HCT116 (cell line): ENCODE results near the gene TOMM40L. TPM values are rescaled to one million over a fixed set of nuclear protein-coding genes. Genes with fewer than 3 reads are reported as not detected.

Experiments
- ATAC-seq: fragments of 200-7000 bp; cut with Tn5 transposase; 2 replicates; pipeline ENCODE4 v1.9.1; 2020; ENCODE audit warnings: mild to moderate bottlenecking, moderate library complexity
- BruUV-seq: library from RNA; stranded (reverse); fragments of 400-500 nt; replicated peaks from 2 replicates; lab custom pipeline; 2021; lab: Mats Ljungman, UMichigan
- CTCF ChIA-PET: fragments of 300-600 bp; sonication (Branson Sonifier 250); formaldehyde crosslinking; loops from one replicate; lab custom pipeline; 2021; ENCODE audit warnings: antibody characterized with exemption; lab: Charles Lee
- POLR2A ChIA-PET: fragments of 300-600, 350-600 bp; sonication (Branson Sonifier 250); formaldehyde crosslinking; loops from one replicate; lab custom pipeline; 2021; ENCODE audit warnings: antibody characterized with exemption; lab: Charles Lee
- RAD21 ChIA-PET, 2 experiments: fragments of 300-600 bp; sonication (Branson Sonifier 250); formaldehyde crosslinking; loops; one replicate each; lab custom pipeline; 2023; ENCODE audit warnings: low total read pairs in 2 of 2; ENCODE audit not compliant: uncharacterized antibody in 2 of 2, unreplicated experiment in 2 of 2, low non-redundant PET in 1 of 2; lab: Charles Lee
- DNase-seq: peaks from one replicate; pipeline ENCODE4 v3.0.0-alpha.2; 2010; ENCODE audit warnings: low read depth, low spot score
- H2AFZ ChIP-seq: fragments of 200-600 bp; shearing (Covaris generic), sonication (generic); 2 replicates; pipeline ENCODE4 v1.6.1; 2017; ENCODE audit warnings: low read depth, mixed run types, mixed read lengths, antibody characterized with exemption, low read length; ENCODE audit not compliant: poor library complexity, severe bottlenecking
- H3K27ac ChIP-seq: 2 replicates; pipeline ENCODE4 v1.5.1; 2012; ENCODE audit warnings: low read depth, low read length
- H3K27me3 ChIP-seq: fragments of 200-600 bp; sonication (generic); 2 replicates; pipeline ENCODE4 v1.6.1; 2016; ENCODE audit warnings: mixed run types, low read length, mixed read lengths; ENCODE audit not compliant: insufficient read depth
- H3K36me3 ChIP-seq, 2 experiments: fragments of 200-500 bp in 1 of 2; fragments of 200-600 bp in 1 of 2; sonication (Bioruptor generic) in 1 of 2; sonication (generic) in 1 of 2; 2 replicates each; pipeline versions ENCODE4 v1.5.1 to v1.6.1; 2014 to 2016; ENCODE audit warnings: low read length in 2 of 2, inconsistent platforms in 1 of 2, mixed read lengths in 1 of 2, mixed run types in 1 of 2; ENCODE audit not compliant: insufficient read depth in 2 of 2, control insufficient read depth in 1 of 2
- H3K4me1 ChIP-seq, 2 experiments: fragments of 200-600 bp in 1 of 2; sonication (generic) in 1 of 2; 2 replicates each; pipeline versions ENCODE4 v1.5.1 to v1.6.1; 2012 to 2017; ENCODE audit warnings: low read length in 2 of 2, inconsistent platforms in 1 of 2, mild to moderate bottlenecking in 1 of 2, mixed read lengths in 1 of 2, mixed run types in 1 of 2, moderate library complexity in 1 of 2; ENCODE audit not compliant: insufficient read depth in 2 of 2, control insufficient read depth in 1 of 2
- H3K4me2 ChIP-seq: fragments of 200-600 bp; sonication (generic); 2 replicates; pipeline ENCODE4 v1.6.1; 2017; ENCODE audit warnings: mixed run types, low read length, mixed read lengths
- H3K4me3 ChIP-seq, 2 experiments: fragments of 200-600 bp in 1 of 2; sonication (generic) in 1 of 2; replicated peaks in 1 of 2; 2 replicates each; pipeline ENCODE4 v1.5.1; 2011 to 2016; ENCODE audit warnings: low read length in 2 of 2, control low read depth in 1 of 2, low read depth in 1 of 2, mild to moderate bottlenecking in 1 of 2, mixed read lengths in 1 of 2, mixed run types in 1 of 2
- H3K79me2 ChIP-seq: fragments of 200-600 bp; sonication (generic); 2 replicates; pipeline ENCODE4 v1.6.1; 2017; ENCODE audit warnings: mild to moderate bottlenecking, mixed run types, low read length, moderate library complexity, mixed read lengths; ENCODE audit not compliant: insufficient read depth
- H3K9ac ChIP-seq: fragments of 200-600 bp; sonication (generic); 2 replicates; pipeline ENCODE4 v1.6.1; 2016; ENCODE audit warnings: low read length, mixed read lengths
- H3K9me2 ChIP-seq: fragments of 200-600 bp; sonication (generic), shearing (Covaris generic); 2 replicates; pipeline ENCODE4 v1.6.1; 2017; ENCODE audit warnings: mixed run types, mild to moderate bottlenecking, moderate library complexity; ENCODE audit not compliant: insufficient read depth
- H3K9me3 ChIP-seq, 2 experiments: fragments of 200-500 bp in 1 of 2; fragments of 200-600 bp in 1 of 2; sonication (Bioruptor generic) in 1 of 2; sonication (generic) in 1 of 2; 2 replicates each; pipeline ENCODE4 v1.6.1; 2014 to 2017; ENCODE audit warnings: low read length in 2 of 2, mixed read lengths in 2 of 2, inconsistent platforms in 1 of 2, low read depth in 1 of 2, mild to moderate bottlenecking in 1 of 2, mixed run types in 1 of 2, moderate library complexity in 1 of 2; ENCODE audit not compliant: control insufficient read depth in 1 of 2, insufficient read depth in 1 of 2
- H4K20me1 ChIP-seq: fragments of 200-600 bp; sonication (generic), shearing (Covaris generic); 2 replicates; pipeline ENCODE4 v1.6.1; 2017; ENCODE audit warnings: mixed run types, mild to moderate bottlenecking, moderate library complexity; ENCODE audit not compliant: insufficient read depth
- CBX3 ChIP-seq: IDR thresholded peaks from 2 replicates; pipeline ENCODE4 v1.6.1; 2012; ENCODE audit warnings: low read depth
- CEBPB ChIP-seq: IDR thresholded peaks from 2 replicates; pipeline ENCODE4 v1.6.1; 2012; ENCODE audit warnings: low read depth
- EGR1 ChIP-seq: IDR thresholded peaks from 2 replicates; pipeline ENCODE4 v1.6.1; 2012; ENCODE audit warnings: low read depth
- ELF1 ChIP-seq: IDR thresholded peaks from 2 replicates; pipeline ENCODE4 v1.6.1; 2012; ENCODE audit warnings: low read depth, borderline replicate concordance
- EZH2 ChIP-seq: fragments of 200-600 bp; sonication (generic); IDR thresholded peaks from 2 replicates; pipeline ENCODE4 v1.6.1; 2017; ENCODE audit warnings: antibody characterized with exemption, mixed run types
- EZH2phosphoT487 ChIP-seq: fragments of 200-600 bp; IDR thresholded peaks from 2 replicates; pipeline ENCODE4 v1.6.1; 2018; ENCODE audit warnings: antibody characterized with exemption, borderline replicate concordance
- POLR2AphosphoS5 ChIP-seq: IDR thresholded peaks from 2 replicates; pipeline ENCODE4 v1.6.1; 2011; ENCODE audit warnings: mild to moderate bottlenecking, low read depth, low read length, moderate library complexity
- RAD21 ChIP-seq: IDR thresholded peaks from 2 replicates; pipeline ENCODE4 v1.6.1; 2012; ENCODE audit warnings: low read depth, mild to moderate bottlenecking
- SIN3A ChIP-seq: IDR thresholded peaks from 2 replicates; pipeline ENCODE4 v1.6.1; 2012; ENCODE audit warnings: low read depth
- ZBTB33 ChIP-seq: IDR thresholded peaks from 2 replicates; pipeline ENCODE4 v1.6.1; 2011; ENCODE audit warnings: mild to moderate bottlenecking, low read length, moderate library complexity; ENCODE audit not compliant: insufficient replicate concordance; ENCODE audit errors: extremely low read depth
- ZNF274 ChIP-seq: fragments of 200-500 bp; sonication (Bioruptor generic); IDR thresholded peaks from 2 replicates; pipeline ENCODE4 v1.6.1; 2014; ENCODE audit warnings: mild to moderate bottlenecking, low read depth, low read length, inconsistent platforms
- intact Hi-C: fragments of 100-400 bp; cut with micrococcal nuclease; formaldehyde crosslinking; loops from 2 replicates; pipeline ENCODE4 v1.10.0; 2022
- total RNA-seq: library from RNA; stranded (reverse); gene quantifications from one replicate; pipeline ENCODE4 v1.2.1, GENCODE V29; 2021; ENCODE audit not compliant: unreplicated experiment
- TF ChIP-seq, protein P1 (sequence below): IDR thresholded peaks from 2 replicates; pipeline ENCODE4 v1.6.1; 2012

Gene TOMM40L
- total RNA-seq, 1 experiment from 2014 or later, result 9.8 TPM

DNA sequence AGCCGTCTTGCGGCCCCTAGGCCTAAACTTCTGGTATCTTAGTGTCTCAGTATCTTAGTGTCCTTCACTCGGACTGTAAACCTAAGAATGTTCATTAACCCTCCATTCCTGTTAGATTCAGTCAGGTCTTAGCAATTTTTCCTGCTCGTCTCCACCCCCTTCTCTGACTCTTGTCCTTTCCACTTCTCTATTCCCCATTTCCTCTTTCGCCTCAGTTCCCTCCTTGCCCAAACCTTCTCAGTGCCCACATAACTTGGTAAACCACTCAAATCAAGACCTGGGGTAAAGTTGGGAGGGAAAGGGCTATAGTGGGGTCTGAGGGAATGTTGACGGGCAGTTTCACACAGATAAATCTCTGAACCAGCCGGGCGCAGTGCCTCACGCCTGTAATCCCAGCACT is 11.5 kb upstream of the TOMM40L start (continued):
- no peak for TF ChIP-seq SIN3A

DNA sequence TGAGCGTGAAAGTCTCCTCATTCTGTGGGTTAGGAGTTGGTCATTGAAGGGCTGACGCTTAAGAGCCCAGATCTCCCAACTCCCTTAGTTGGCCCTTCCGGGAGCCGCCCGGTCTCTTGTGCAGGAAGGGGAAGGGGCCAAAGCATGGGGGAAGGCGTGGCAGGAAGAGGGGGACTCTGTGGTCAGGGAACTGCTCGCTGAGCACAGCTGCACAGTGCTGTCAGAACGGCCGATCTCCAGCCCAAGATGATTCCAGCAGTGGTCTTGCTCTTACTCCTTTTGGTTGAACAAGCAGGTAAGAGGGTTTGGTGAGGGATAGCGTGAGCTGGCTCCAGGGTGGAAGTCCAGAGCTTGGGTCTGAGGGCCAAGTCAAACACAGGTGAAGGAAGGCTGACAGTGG is 10.8 kb upstream of the TOMM40L start, which contains the start of gene FCER1G:
TSS of gene FCER1G (plus strand) at position 220 of the 400 bp plus-strand sequence. CDS start at position 247, 27 bp downstream.
- POLR2A ChIA-PET, result interaction anchor here (2.2 kb wide), 1 partner anchor 11 kb away, joined by 8 read pairs; the partner anchor contains the start of gene TOMM40L
- Histone ChIP-seq H3K9me2 (0 out of 2 replicates have a peak, but pooled peaks cover 3% of the 10 kb centered on the region), H3K4me2 (no peak within 1 kb of the TSS), H3K36me3 (peaks cover 37 to 39% of the 10 kb centered on the region in 2 experiments), H3K27ac (no peak within 1 kb of the TSS), H3K4me1 (peaks cover 0 to under 1% of the 10 kb centered on the region in 2 experiments; a peak in 1 of 4 replicates), H2AFZ (no peak within 1 kb of the TSS), H3K79me2 (no peaks in the 10 kb centered on the region), H3K9me3 (no peaks in the 10 kb centered on the region), H4K20me1 (no peaks in the 10 kb centered on the region), H3K4me3 (no peak within 1 kb of the TSS), H3K27me3 (no peaks in the 10 kb centered on the region), H3K9ac (no peak within 1 kb of the TSS)
- no TSS peak for BruUV-seq
- no peak for DNase-seq
- TF ChIP-seq POLR2AphosphoS5 (peak; percentile 29; the same call in 1 of the 2 replicates), CEBPB (no peak)
- RAD21 ChIA-PET, result no interaction called here
- ATAC-seq, result no peak
- CTCF ChIA-PET, result interaction anchor here (1.6 to 2.6 kb wide), 2 partner anchors 11 to 76 kb away, joined by 3 to 9 read pairs; partner anchors contain the start of gene TOMM40L
- intact Hi-C loops, result no loop called here

DNA sequence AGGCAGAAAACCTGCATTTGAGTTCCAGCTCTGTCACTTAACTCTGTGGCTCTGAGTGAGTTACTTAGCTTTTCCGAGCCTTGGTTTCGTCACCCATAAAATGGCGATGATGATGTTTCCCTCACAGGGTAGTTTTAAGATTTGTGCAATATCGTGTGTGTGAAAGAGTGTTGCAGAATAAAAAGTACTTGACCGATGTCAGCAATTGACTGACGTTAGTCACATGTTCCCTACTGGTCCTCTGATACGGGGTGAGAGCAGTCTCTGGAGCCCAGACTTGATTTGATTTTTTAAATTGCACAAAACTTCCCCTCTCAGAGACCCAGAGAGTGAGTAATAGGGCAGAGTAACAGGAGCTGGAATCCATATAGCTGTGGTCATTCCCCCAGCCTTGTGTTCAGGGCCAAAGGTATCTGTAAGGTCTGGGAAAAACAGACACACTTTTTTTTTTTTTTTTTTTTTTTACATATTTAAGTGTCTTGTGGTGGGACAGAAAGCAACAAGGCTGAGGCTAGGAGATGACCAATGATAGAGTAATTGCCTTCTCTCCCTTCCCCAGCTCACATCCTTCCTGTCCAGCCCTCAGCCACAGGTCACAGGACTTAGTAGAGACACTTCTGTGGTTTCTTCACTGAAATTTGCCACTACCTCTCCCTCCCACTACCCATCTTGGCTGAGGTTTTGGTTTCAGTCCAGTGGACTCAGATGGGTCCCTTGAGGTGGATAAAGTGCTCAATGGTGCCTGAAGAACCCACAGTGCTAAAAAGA is 8.7 kb upstream of the TOMM40L start:
- Histone ChIP-seq H2AFZ (no peak overlapping the region), H3K36me3 (peaks cover 18 to 24% of the 10 kb centered on the region in 2 experiments; a peak in 3 of 4 replicates), H3K4me2 (no peak overlapping the region), H3K79me2 (no peaks in the 10 kb centered on the region), H3K9ac (no peak overlapping the region), H4K20me1 (no peaks in the 10 kb centered on the region), H3K27me3 (no peaks in the 10 kb centered on the region), H3K4me1 (no peaks in the 10 kb centered on the region), H3K27ac (no peak overlapping the region), H3K4me3 (no peak overlapping the region), H3K9me2 (0 out of 2 replicates have a peak, but pooled peaks cover 3% of the 10 kb centered on the region), H3K9me3 (no peaks in the 10 kb centered on the region)
- ChIA-PET CTCF (interaction anchor here (2.6 kb wide), 1 partner anchor 9 kb away, joined by 9 read pairs; the partner anchor contains the start of gene TOMM40L), POLR2A (interaction anchor here (2.2 kb wide), 1 partner anchor 9 kb away, joined by 8 read pairs; the partner anchor contains the start of gene TOMM40L), RAD21 (interaction anchor here in 1 of 2 experiments (1.3 kb wide), 1 partner anchor 8 kb away, joined by 3 read pairs; no protein-coding TSS in a partner anchor)
- intact Hi-C loops, result no loop called here
- no peak for TF ChIP-seq EGR1
- TF ChIP-seq EZH2phosphoT487, result no peak
- TF ChIP-seq ZNF274, result no peak
- no peak for TF ChIP-seq ZBTB33
- TF ChIP-seq, protein P1, sequence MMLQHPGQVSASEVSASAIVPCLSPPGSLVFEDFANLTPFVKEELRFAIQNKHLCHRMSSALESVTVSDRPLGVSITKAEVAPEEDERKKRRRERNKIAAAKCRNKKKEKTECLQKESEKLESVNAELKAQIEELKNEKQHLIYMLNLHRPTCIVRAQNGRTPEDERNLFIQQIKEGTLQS, result no peak
- TF ChIP-seq POLR2AphosphoS5, result no peak
- no peak for TF ChIP-seq ELF1
- no peak for TF ChIP-seq CBX3
- TF ChIP-seq CEBPB, result no peak
- no peak for TF ChIP-seq EZH2
- no peak for TF ChIP-seq RAD21
- ATAC-seq, result no peak
- BruUV-seq, result no TSS peak
- no peak for DNase-seq
